GM12801 (cell line): ENCODE data around the gene SPP1.

Experiments
- CTCF ChIP-seq: IDR thresholded peaks from one replicate; pipeline ENCODE4 v1.5.1; 2011; ENCODE audit warnings: control low read depth; ENCODE audit not compliant: insufficient read length; ENCODE audit errors: extremely low read depth

The SPP1 gene

GRCh38 chr4:87934973-87935372, 40.5 kb upstream of the SPP1 start:
- no peak for TF ChIP-seq CTCF

GRCh38 chr4:87937523-87937922, 38.0 kb upstream of the SPP1 start:
- no peak for TF ChIP-seq CTCF

GRCh38 chr4:87938746-87939145, 36.8 kb upstream of the SPP1 start:
- no peak for TF ChIP-seq CTCF

- TF ChIP-seq CTCF = no peak
These were observed 35.4 kb upstream of the SPP1 start for GRCh38 chr4:87939978-87940690.

DNA sequence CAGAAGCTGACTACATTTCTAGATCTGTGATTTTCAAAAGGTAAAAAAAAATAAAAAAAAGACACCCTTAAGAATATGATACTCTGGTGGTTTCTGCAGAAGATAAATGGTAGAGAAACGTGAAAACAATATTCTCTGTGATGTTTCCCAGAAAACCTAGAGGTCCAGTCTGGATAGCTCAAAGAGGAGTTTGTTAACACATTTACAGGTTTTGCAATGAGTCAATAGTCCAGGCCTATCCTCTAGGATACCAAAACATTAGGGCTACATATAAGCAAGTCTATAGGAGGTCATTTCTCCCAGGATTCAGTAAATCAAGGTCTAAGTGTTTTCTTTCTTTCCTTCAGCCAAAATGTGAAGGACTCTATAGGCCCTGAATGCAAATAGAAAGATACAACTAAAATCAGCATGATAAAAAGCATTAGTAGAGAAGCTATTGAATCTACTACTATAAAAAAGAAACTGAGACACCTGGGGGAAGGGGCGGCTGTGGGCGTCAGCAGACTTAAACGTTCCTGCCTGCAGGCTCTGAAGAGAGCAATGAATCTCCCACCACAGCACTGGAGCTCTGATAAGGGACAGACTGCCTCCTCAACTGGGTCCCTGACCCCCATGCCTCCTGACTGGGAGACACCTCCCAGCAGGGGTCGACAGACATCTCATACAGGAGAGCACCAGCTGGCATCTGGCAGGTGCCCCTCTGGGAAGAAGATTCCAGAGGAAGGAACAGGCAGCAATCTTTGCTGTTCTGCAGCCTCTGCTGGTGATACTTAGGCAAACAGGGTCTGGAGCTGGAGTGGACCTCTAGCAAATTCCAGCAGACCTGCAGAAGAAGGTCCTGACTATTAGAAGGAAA, 33.7 kb upstream of the SPP1 start:
- TF ChIP-seq CTCF = no peak

- TF ChIP-seq CTCF = no peak
These were observed 31.8 kb upstream of the SPP1 start for GRCh38 chr4:87943660-87944149.

- no peak for TF ChIP-seq CTCF
These were observed 30.5 kb upstream of the SPP1 start for GRCh38 chr4:87944967-87945366.
